Liver (tissue), 9 donors: ENCODE data around the gene NSF. TPM values are rescaled to one million over a fixed set of nuclear protein-coding genes. Genes with fewer than 3 reads are reported as not detected.
"Not testable (repeated sequence)": the region's sequence is repeated elsewhere in the genome, so short reads cannot be mapped to it uniquely, and the experiment has no call there.

Source experiments
- DNase-seq: peaks from one replicate; pipeline ENCODE4 v3.0.0-alpha.2; 2017; ENCODE audit warnings: low spot score
- H3K27ac ChIP-seq, 2 donors: one replicate each; pipeline ENCODE4 v1.7.0; 2013; ENCODE audit warnings: inconsistent platforms in 2 of 2, low read length in 2 of 2, control low read depth in 1 of 2, low read depth in 1 of 2, mild to moderate bottlenecking in 1 of 2
- H3K27me3 ChIP-seq, 4 donors: one replicate each; pipeline versions ENCODE4 v1.6.1 to v1.7.0; 2013; ENCODE audit warnings: low read length in 3 of 4, inconsistent platforms in 1 of 4, mild to moderate bottlenecking in 1 of 4, moderate library complexity in 1 of 4; ENCODE audit not compliant: control insufficient read depth in 4 of 4, insufficient read depth in 4 of 4
- H3K36me3 ChIP-seq, 4 donors: one replicate each; pipeline versions ENCODE4 v1.6.1 to v1.7.0; 2013; ENCODE audit warnings: low read length in 3 of 4, mild to moderate bottlenecking in 3 of 4, low read depth in 1 of 4, moderate library complexity in 1 of 4; ENCODE audit not compliant: control insufficient read depth in 4 of 4, insufficient read depth in 3 of 4
- H3K4me1 ChIP-seq, 4 donors: one replicate each; pipeline versions ENCODE4 v1.6.1 to v1.7.0; 2013; ENCODE audit warnings: low read length in 3 of 4, mild to moderate bottlenecking in 3 of 4, moderate library complexity in 1 of 4; ENCODE audit not compliant: control insufficient read depth in 4 of 4, insufficient read depth in 4 of 4
- H3K4me3 ChIP-seq, 3 donors: one replicate each; pipeline versions ENCODE4 v1.6.1 to v1.7.0; 2013; ENCODE audit warnings: low read length in 3 of 3, control low read depth in 1 of 3, low read depth in 1 of 3, mild to moderate bottlenecking in 1 of 3
- H3K9ac ChIP-seq, 2 donors: one replicate each; pipeline ENCODE4 v1.7.0; 2013; ENCODE audit warnings: low read length in 2 of 2, mild to moderate bottlenecking in 2 of 2, moderate library complexity in 2 of 2, control low read depth in 1 of 2, low read depth in 1 of 2
- H3K9me3 ChIP-seq, 4 donors: one replicate each; pipeline versions ENCODE4 v1.6.1 to v1.7.0; 2013; ENCODE audit warnings: low read length in 3 of 4; ENCODE audit not compliant: control insufficient read depth in 4 of 4
- EGR1 ChIP-seq, 2 donors: IDR thresholded peaks; 2 replicates each; pipeline ENCODE4 v1.6.1; 2016 to 2018; ENCODE audit warnings: antibody characterized with exemption in 2 of 2, low read depth in 2 of 2
- FOXA1 ChIP-seq: IDR thresholded peaks from 2 replicates; pipeline ENCODE4 v1.6.1; 2016; ENCODE audit warnings: antibody characterized with exemption
- FOXA2 ChIP-seq: IDR thresholded peaks from 2 replicates; pipeline ENCODE4 v1.6.1; 2016; ENCODE audit warnings: antibody characterized with exemption
- JUND ChIP-seq, 2 donors: IDR thresholded peaks; 2 replicates each; pipeline ENCODE4 v1.6.1; 2016; ENCODE audit warnings: antibody characterized with exemption in 2 of 2
- NR2F2 ChIP-seq: IDR thresholded peaks from 2 replicates; pipeline ENCODE4 v1.6.1; 2016; ENCODE audit warnings: antibody characterized with exemption
- RAD21 ChIP-seq, 2 donors: IDR thresholded peaks; 2 replicates each; pipeline ENCODE4 v1.6.1; 2016; ENCODE audit warnings: antibody characterized with exemption in 2 of 2, mild to moderate bottlenecking in 2 of 2
- RXRA ChIP-seq, 2 donors: IDR thresholded peaks; 2 replicates each; pipeline ENCODE4 v1.6.1; 2017 to 2018; ENCODE audit warnings: antibody characterized with exemption in 2 of 2, mild to moderate bottlenecking in 1 of 2
- SP1 ChIP-seq: IDR thresholded peaks from 2 replicates; pipeline ENCODE4 v1.6.1; 2018; ENCODE audit warnings: antibody characterized with exemption, mild to moderate bottlenecking
- TAF1 ChIP-seq: conservative IDR thresholded peaks from 2 replicates; pipeline ENCODE4 v1.6.1; 2016; ENCODE audit warnings: antibody characterized with exemption, mild to moderate bottlenecking
- YY1 ChIP-seq: IDR thresholded peaks from 2 replicates; pipeline ENCODE4 v1.6.1; 2016; ENCODE audit warnings: antibody characterized with exemption, mild to moderate bottlenecking
- WGBS: extraction: QIAGEN DNeasy Blood & Tissue Kit; methylation state at CpG from one replicate; pipeline ENCODE4 v1.1.7; 2013; 5-methylcytosine and 5-hydroxymethylcytosine counted together
- polyA plus RNA-seq, 2 donors: library from polyadenylated mRNA; stranded (reverse) in 1 of 2; unstranded in 1 of 2; fragments of 200-250 nt in 1 of 2; fragments of >200 nt in 1 of 2; fragmentation: Nextera tagmentation in 1 of 2; extraction: Ambion mirVana in 1 of 2; gene quantifications; one replicate each; pipeline versions ENCODE4 v1.2.1 to v1.2.3, GENCODE V29; 2013 to 2015
- total RNA-seq, 2 donors: library from RNA; depleted of rRNA; stranded (reverse); fragments of >200 nt; gene quantifications; one replicate each; pipeline ENCODE4 v1.2.3, GENCODE V29; 2014
- TF ChIP-seq, protein P1 (sequence below): fragments of 150-350 bp; IDR thresholded peaks from 2 replicates; pipeline ENCODE4 v1.5.1; 2017; ENCODE audit warnings: improper control_type of control experiment, low read depth, low read length; ENCODE audit not compliant: missing input control
- TF ChIP-seq, protein P2 (sequence below): IDR thresholded peaks from 2 replicates; pipeline ENCODE4 v1.6.1; 2016; ENCODE audit warnings: antibody characterized with exemption
- TF ChIP-seq, protein P3 (sequence below): IDR thresholded peaks from 2 replicates; pipeline ENCODE4 v1.6.1; 2016; ENCODE audit warnings: antibody characterized with exemption
- TF ChIP-seq, protein P4 (sequence below): IDR thresholded peaks from 2 replicates; pipeline ENCODE4 v1.6.1; 2016; ENCODE audit warnings: antibody characterized with exemption, mild to moderate bottlenecking
- donor health status: healthy.
- donor health status: healthy.
- donor health status: healthy.
- donor health status: healthy.
- donor health status: healthy.

The NSF gene
- total and polyA plus RNA-seq, 4 donors = 7.5 to 24.0 (median 15.4) TPM

DNA sequence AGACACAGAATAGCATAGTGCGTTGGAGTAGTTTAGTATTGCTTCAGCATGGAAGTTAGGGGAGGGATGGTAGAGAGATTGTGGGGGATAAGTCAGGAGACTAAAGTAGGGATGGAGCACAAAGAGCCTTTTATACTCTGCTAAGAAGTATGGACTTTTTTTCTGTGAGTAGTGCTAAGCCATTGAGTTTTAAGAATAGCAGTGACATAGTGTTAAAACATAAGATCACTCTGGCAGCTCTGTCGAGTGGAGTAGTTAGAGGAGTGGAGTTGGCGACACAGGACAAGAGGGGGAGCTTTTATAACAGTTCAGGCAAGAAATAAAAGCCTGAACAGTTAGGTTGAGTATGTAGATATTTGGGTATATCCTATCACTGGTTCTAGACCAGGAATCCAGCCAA lies 106.1 kb downstream of the NSF start:
- H3K9me3 ChIP-seq, DNase-seq, H3K27me3 ChIP-seq, H3K27ac ChIP-seq, H3K36me3 ChIP-seq, H3K4me1 ChIP-seq, H3K4me3 ChIP-seq, H3K9ac ChIP-seq: not testable (repeated sequence)
- no CpG with 5 or more reads among the region's 3 CpGs for WGBS

DNA sequence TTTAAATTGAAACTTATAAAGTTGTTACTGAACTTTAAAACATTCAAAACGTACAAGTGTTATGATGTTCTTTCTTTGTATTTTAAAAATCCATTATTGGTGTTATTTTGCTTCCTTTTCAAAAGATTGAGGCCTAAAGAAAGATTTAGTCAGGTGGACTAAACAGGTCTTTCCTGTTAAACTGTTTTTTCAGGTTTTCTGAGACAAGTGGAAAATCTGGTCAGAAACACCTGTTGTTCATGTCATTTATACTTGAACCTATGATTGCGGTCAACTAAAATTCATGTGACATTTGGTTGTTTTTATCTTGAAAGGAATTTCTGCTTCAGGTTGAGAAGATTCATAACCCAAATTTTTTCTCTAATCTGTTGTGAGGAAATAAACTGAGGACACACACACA lies 108.5 kb downstream of the NSF start:
- not testable (repeated sequence) for H3K9me3 ChIP-seq, H3K4me3 ChIP-seq, DNase-seq, H3K27ac ChIP-seq, H3K36me3 ChIP-seq, H3K27me3 ChIP-seq, H3K4me1 ChIP-seq, H3K9ac ChIP-seq
- no CpG with 5 or more reads among the region's 2 CpGs for WGBS

DNA sequence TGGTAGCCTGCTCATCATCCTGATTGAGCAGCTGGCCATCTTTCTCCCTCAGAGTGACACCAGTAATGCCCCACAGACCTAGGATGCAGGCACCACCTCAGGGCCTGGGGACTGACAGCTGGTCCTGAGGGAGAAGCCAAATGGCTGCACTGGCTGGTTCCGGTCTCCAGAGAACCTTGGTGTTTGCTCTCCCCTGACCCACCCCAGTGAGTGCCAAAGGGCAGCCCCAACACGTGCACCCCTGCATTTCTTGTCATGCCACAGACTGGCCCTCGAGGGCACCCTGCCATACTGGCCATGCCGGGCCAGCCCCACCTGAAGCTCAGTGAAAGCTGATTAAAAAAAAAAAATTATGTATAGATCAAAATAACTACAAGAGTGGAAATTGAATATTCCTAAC lies 127.5 kb downstream of the NSF start:
- Histone ChIP-seq H3K4me3 (no peak overlapping the region), H3K4me1 (no peaks in the 10 kb centered on the region), H3K9ac (no peak overlapping the region), H3K27ac (no peak overlapping the region), H3K9me3 (no peaks in the 10 kb centered on the region), H3K27me3 (no peaks in the 10 kb centered on the region), H3K36me3 (peaks cover 0 to 14% (median 3%) of the 10 kb centered on the region in 4 donors)
- DNase-seq = no peak
- 96% methylated on average over 4 of the region's 4 CpGs for WGBS
- TF ChIP-seq, protein P1, sequence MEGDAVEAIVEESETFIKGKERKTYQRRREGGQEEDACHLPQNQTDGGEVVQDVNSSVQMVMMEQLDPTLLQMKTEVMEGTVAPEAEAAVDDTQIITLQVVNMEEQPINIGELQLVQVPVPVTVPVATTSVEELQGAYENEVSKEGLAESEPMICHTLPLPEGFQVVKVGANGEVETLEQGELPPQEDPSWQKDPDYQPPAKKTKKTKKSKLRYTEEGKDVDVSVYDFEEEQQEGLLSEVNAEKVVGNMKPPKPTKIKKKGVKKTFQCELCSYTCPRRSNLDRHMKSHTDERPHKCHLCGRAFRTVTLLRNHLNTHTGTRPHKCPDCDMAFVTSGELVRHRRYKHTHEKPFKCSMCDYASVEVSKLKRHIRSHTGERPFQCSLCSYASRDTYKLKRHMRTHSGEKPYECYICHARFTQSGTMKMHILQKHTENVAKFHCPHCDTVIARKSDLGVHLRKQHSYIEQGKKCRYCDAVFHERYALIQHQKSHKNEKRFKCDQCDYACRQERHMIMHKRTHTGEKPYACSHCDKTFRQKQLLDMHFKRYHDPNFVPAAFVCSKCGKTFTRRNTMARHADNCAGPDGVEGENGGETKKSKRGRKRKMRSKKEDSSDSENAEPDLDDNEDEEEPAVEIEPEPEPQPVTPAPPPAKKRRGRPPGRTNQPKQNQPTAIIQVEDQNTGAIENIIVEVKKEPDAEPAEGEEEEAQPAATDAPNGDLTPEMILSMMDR = no peak
- no peak for TF ChIP-seq FOXA2
- no peak for TF ChIP-seq YY1
- no peak for TF ChIP-seq TAF1
- TF ChIP-seq NR2F2 = no peak
- TF ChIP-seq SP1 = no peak
- TF ChIP-seq, protein P2, sequence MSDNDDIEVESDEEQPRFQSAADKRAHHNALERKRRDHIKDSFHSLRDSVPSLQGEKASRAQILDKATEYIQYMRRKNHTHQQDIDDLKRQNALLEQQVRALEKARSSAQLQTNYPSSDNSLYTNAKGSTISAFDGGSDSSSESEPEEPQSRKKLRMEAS = no peak
- no peak for TF ChIP-seq EGR1 (IDR thresholded peaks at IDR 0.05; ENCODE audit: low read depth in 2 of 2)

DNA sequence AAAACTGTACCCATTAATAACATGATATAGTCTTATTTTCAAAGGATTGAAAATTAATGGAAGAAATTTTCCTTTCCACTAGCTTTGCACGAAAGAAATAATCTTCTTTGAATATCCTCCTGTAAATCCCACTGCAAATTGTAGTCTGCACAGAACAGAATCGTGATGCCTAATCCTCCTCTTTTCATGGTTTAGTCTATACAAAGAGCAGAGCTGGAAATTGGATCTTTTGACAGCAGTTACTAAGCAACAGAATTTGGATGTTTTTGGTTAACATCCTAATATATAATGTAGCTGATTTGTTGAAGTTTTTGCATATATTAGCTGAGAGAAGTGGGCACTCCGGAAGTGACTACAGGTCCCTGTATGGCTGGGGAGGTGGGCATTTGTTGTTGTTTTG lies 129.4 kb downstream of the NSF start:
- 93% methylated on average over 3 of the region's 3 CpGs for WGBS
- Histone ChIP-seq H3K27me3 (no peaks in the 10 kb centered on the region), H3K36me3 (peaks cover 0 to 4% (median 0%) of the 10 kb centered on the region in 4 donors), H3K27ac (no peak overlapping the region), H3K4me3 (no peak overlapping the region), H3K4me1 (no peaks in the 10 kb centered on the region), H3K9ac (no peak overlapping the region), H3K9me3 (no peaks in the 10 kb centered on the region)
- no peak for DNase-seq
- TF ChIP-seq RXRA (IDR thresholded peaks at IDR 0.05) (no peak), TAF1 (no peak), EGR1 (IDR thresholded peaks at IDR 0.05; ENCODE audit: low read depth in 2 of 2) (no peak), FOXA2 (no peak), RAD21 (IDR thresholded peaks at IDR 0.05) (no peak), JUND (IDR thresholded peaks at IDR 0.05) (no peak), FOXA1 (no peak)
- TF ChIP-seq, protein P2 = no peak
- TF ChIP-seq, protein P3, sequence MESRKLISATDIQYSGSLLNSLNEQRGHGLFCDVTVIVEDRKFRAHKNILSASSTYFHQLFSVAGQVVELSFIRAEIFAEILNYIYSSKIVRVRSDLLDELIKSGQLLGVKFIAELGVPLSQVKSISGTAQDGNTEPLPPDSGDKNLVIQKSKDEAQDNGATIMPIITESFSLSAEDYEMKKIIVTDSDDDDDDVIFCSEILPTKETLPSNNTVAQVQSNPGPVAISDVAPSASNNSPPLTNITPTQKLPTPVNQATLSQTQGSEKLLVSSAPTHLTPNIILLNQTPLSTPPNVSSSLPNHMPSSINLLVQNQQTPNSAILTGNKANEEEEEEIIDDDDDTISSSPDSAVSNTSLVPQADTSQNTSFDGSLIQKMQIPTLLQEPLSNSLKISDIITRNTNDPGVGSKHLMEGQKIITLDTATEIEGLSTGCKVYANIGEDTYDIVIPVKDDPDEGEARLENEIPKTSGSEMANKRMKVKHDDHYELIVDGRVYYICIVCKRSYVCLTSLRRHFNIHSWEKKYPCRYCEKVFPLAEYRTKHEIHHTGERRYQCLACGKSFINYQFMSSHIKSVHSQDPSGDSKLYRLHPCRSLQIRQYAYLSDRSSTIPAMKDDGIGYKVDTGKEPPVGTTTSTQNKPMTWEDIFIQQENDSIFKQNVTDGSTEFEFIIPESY = no peak
- TF ChIP-seq, protein P1 = no peak
- TF ChIP-seq, protein P4, sequence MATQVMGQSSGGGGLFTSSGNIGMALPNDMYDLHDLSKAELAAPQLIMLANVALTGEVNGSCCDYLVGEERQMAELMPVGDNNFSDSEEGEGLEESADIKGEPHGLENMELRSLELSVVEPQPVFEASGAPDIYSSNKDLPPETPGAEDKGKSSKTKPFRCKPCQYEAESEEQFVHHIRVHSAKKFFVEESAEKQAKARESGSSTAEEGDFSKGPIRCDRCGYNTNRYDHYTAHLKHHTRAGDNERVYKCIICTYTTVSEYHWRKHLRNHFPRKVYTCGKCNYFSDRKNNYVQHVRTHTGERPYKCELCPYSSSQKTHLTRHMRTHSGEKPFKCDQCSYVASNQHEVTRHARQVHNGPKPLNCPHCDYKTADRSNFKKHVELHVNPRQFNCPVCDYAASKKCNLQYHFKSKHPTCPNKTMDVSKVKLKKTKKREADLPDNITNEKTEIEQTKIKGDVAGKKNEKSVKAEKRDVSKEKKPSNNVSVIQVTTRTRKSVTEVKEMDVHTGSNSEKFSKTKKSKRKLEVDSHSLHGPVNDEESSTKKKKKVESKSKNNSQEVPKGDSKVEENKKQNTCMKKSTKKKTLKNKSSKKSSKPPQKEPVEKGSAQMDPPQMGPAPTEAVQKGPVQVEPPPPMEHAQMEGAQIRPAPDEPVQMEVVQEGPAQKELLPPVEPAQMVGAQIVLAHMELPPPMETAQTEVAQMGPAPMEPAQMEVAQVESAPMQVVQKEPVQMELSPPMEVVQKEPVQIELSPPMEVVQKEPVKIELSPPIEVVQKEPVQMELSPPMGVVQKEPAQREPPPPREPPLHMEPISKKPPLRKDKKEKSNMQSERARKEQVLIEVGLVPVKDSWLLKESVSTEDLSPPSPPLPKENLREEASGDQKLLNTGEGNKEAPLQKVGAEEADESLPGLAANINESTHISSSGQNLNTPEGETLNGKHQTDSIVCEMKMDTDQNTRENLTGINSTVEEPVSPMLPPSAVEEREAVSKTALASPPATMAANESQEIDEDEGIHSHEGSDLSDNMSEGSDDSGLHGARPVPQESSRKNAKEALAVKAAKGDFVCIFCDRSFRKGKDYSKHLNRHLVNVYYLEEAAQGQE = no peak
